Measurements from ENCODE around the gene TSSC4.
A peak's percentile ranks its signal among the peaks of the same experiment; 100 is the strongest.

TSSC4 gene

DNA sequence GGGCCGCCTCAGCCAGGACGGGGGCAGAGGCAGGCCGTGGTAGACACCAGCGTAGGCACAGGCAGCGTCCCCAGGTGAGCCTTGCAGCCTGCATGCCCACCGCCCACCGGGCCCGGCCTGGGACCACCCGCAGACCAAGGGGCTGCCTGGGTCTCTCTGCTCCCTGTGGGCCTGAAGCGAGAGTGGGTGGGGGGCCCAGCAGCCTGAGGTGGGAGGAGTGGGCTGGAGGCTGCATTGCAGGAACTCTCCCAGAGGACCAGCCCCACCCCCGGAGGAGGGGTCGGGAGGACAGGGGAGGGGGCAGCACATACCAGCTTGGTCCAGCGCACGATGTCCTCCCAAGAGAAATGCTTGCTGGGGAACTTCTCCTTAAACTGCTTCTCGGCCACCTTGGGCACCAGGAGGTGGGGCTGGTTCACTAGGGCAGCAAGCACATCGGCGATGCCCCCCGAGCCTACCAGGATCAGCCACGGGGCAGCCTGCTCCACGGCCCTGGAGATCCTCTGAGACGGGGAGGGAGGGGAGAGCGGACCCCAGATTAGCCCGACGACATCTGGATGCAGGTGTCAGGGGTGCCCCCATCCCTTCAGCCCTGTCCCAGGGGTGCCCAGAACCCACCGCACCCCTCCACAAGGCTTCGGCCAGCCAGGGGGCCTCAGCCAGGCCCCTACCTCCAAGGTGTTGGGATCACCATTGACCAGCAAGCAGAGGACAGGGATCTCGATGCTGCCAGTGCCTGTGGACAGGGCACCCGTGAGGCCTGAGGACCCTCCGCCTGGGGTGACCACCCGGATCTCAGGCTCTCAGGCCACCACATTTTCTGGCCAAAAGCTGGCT lies 17.5 kb downstream of the TSSC4 start:
- no peak for DNase-seq (ENCODE audit: low read depth in 2 of 2)

DNA sequence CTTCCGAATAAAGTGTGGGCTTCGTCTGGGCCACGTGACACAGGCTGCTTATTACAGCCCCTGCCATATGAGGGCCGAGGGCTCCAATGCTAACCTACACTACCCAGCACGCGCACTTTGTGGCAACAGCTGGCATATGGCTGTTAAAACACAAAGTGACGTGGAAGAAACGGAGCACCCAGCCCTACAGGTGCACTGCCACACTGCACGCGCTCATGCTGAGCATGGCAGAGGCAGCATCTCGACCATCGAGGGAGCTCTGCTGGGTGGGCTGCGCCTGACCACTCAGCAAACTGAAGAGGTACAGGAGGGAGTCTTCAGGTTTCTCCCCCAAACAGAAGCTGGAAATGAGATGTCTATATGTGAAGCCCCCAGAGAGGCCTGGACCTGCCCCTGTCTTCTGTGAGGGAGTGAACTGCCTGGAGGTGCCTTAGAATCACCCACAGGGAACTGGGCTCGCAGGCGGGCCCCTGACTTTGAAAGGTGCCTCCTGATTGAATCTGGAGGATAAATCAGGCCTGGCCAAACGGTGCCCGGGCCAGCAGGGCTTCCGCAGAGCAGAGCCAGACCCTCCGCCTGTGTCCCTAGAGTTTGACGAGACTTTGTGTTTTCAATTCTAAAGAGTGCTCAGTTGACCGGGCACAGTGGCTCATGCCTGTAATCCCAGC lies 18.3 kb downstream of the TSSC4 start:
- DNase-seq (ENCODE audit: low read depth in 2 of 2): no peak

DNA sequence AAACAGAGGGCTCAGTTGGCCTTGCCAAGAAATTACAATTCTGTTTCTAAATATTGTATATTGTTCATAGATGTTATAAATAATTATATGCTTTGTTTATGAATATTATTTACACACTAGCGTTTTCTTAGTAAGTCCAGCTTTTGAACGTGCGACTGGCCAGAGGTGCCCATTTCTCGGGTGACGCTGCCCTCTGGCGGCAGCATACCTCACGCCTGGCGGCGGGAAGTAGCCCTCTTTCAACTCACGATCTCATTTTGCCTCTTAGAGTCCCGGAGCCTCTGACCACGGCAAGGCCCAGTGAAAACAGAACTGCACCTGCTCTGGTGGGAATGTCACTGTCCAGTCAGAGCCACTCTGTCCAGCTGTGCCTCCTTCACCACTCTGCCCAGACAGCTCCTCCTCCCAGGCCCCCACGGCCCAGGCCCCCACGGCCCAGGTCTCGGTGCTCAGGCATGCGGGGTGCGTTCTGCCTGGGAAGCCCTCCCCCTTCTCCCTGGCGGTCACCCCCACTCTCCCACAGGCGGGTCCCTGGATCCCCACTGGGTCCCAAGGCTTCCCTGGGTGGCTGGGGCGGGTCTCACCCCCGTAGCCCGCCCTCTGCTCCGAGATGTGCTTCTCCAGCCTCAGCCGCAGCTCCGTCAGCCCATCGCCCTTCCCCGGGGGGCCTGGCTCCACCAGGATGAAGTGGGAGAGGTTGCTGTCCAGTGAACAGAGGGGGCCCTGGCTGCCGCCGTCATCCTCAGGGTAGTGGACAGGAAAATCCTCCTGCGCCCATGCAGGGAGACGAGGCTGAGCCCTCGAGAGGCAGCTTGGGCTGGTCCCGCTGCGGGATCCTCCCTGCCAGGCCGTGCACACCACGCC lies 19.3 kb downstream of the TSSC4 start:
- DNase-seq (ENCODE audit: low read depth in 2 of 2): peak; percentile 47 to 49

DNA sequence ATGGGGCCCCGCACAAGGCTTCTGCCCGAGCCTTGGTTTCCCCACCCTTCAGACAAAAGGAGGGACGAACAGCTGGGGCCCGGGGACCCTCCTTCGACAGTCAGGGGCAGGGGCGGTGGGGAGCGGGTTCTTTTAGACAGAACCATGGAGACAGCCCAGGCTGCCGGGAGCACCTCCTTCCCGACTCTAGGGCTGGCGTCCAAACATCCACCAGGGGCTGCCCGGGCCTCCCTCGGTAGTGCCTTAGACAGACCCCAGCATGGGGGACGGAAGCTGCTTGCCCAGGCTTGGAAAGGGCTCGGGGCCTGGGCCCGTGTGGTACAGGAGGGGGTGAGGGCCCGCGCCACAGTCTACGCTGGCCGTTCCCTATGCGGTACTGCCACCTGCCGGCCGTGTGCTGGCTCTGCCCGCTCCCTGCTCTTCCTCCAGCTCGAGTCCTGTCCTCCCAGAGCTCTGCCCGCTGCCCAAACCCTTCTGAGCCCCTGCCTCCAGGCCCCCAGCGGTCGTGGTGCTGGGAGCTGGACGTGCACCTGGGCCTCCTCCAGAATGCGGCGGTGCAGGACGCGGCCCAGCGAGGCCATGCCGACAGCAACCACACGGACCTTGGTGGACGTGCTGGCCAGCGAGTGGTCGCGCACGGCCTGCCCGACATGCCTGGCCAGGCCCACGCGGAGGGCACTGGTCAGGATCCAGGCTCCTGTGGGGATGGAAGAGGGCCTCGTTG lies 20.1 kb downstream of the TSSC4 start:
- peak; percentile 57 to 70 for DNase-seq (ENCODE audit: low read depth in 2 of 2)

DNA sequence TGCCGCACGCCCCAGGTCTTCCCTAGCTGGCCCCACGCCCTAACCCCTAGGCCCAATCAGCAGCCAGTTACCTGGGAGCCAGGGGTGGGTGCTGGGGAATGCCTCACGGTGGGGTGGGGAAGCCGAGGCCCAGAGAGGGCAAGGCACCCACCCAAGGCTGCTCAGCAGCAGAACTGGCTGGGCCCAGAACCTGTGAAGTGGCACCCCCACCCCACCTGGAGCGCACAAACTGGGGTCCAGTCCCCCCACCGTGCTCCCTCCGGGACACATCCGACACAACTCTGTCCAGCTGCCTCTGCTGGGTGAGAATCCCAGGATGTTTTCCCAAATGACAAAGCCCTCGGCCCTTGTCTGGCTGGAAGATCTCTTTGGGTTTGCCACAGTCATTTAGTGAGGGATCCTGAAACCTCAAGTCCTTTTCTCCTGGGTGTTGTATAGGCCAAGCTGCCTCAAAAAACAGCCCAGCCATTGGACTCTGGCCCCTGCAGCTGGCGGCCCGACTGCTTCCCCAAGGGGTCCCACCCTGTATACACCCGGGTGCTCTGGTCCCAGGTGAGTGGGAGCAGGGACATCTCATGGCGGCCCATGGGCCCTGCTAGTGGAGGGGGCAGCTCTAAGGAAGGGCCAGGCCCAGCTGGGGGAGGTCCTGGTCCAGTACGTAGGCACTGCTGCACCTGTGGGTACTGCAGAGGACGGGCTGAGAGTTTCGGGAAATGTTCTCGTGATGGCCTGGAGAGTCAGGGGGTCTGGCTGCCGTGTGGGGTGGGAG lies 20.9 kb downstream of the TSSC4 start:
- no peak for DNase-seq (ENCODE audit: low read depth in 2 of 2)

DNA sequence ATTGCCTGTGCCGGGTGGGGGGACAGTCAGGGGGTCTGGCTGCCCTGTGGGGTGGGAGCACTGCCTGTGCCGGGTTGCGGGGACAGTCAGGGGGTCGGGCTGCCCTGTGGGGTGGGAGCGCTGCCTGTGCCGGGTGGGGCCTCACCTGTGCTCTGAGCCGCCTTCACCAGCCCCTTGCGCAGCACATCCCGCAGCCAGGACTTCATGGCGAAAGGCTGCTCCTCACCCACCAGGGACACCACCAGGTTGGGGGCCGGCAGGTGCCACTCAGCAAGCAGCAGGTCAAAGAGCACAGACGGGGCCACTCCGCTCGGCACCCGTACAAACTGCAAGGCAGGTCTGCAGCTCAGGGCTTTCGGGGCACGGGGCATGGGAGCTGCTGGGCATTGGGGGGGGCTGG lies 21.4 kb downstream of the TSSC4 start:
- DNase-seq (ENCODE audit: low read depth in 2 of 2): no peak

DNA sequence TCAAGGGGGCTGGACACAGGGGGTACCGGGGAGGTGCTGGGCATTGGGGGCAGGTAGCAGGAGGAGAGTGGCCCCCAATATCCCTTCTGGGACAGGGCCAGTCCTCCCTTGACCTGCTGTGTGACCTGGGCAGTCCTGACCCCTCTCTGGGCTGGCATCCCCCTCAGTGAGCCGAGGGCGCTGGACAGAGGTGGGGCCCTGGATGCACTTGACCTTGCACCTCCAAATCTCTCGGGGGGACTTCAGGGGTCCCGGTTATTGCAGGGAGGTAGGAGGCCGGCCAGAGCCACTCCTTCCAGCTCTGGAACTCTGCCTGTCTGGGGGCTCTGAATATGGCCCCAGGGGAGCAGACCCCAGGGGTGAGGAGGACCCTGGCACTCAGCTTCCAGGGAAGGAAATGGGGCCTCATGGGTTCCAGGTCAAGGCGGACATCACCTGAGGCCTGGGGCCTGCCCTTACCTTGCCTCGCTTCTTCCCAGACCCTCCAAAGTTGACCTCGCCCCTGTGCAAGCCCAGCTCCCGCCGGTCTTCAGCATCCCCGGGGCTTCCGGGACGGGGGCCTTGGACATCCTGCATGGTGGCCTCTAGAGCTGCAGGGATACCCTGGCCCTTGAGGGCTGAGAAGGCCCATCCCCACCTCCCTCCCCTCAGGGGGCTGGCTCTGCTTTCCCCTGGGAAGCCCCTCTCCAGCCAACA lies 22.1 kb downstream of the TSSC4 start:
- DNase-seq (ENCODE audit: low read depth in 2 of 2): no peak

DNA sequence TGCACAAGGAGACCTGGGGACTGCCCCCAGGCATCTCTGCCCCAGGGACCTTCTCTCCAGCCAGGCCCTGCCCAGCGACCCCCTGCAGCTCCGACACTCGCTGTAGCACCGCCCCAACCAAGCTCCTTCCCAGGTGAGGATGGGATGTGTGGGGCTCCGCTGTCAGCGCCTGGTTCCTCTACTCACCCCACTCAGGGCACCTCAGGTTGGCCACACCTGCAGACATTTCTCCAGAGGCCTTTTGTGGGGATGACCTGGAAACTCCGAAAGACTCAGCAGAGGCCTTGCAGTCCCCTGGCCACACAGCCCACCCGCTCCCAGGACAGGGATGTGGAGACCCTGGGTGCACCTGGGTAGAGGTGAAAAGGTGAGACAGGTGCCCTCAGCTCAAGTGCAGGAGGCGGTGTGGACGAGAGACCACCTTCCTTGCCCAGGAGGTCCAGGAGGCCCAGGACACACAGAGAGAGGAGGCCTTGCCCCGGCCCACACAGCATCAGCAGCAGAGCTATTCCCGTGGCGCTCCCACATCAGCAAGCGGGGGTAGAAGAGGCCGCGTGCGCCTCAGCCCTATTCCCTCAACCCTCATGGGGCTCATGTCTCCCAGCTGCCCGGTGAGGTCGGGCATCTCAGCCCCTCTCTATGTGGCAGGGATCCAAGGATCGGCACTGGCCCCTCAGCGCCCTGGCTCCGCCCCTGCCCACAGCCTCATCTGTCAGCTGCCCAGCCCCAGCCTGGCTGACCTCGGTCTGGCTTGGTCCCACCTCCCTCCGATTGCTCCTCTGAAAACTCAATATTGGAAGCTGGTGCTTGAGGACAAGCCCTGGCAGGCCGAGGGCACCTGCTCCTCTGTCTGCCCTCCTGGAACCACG lies 22.8 kb downstream of the TSSC4 start:
- no peak for DNase-seq (ENCODE audit: low read depth in 2 of 2)

DNA sequence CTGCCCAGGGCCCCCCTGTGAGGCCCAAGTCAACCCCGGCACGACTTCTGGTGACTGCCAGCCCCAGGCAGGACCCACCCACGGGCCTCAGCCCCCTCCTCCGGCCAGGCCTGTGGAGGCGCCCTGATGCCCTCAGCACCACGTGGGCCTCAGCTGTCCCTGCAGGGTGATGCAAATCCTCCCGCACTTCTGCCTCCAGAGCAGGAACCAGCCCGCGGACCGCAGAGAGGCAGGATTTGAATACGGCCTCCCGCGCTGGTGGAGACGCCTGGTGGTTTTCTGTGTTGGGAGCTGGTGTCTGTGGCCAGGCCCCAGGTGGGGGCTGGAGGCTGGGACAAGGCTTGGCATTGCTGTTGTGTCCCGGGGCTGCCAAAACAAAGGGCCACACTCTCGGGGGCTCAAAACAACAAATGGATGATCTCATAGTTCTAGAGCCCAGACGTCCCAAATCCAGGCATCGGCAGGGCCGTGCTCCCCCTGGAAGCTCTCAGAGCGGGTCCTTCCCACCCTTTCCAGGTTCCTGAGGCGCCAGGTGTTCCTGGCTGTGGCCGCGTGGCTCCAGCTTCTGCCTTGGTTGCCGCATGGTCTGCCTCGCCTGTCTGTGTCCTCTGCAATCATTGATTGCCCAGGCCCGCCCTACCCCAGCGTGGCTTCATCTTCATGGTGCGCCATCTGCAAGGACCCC lies 24.4 kb downstream of the TSSC4 start:
- DNase-seq (ENCODE audit: low read depth in 2 of 2): no peak

DNA sequence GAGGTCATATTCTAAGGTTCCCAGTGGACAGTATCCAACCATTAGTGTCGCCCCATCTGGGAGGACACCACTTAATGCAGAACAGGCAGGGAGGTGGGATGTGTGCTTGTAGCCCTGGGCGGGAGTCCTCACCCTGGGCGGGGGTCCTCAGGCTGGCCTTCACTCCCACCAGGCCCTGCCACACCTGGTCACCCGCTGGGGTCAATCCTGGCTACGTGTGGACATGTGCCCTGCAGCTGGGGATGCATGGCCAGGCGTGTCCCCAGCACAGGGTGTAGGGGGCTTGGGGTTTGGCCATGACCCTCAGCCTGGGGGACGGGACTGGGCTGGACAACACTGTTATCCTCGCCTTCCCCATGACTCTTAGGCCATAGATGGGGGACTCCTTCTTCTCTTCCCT lies 25.0 kb downstream of the TSSC4 start:
- DNase-seq (ENCODE audit: low read depth in 2 of 2): no peak

DNA sequence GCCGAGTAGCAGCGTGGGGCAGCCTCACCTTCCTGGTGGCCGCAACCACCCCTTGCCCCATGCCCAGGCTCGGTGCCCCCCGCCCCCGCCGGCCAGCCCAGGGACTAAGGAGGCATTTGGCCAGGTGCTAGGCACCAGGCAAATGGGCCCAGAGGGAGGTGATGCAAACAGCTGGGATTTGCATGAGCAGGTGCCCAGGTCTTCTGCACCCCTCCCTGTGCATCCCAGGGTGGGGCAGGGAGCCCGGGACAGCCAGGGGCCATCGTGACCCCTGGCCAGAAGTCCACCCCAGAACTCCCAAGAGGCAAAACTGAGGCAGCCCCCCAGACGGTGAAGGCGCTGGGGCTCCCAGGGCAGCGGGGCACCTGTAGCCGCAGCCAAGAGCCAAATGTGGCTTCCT lies 25.7 kb downstream of the TSSC4 start:
- DNase-seq (ENCODE audit: low read depth in 2 of 2): no peak

DNA sequence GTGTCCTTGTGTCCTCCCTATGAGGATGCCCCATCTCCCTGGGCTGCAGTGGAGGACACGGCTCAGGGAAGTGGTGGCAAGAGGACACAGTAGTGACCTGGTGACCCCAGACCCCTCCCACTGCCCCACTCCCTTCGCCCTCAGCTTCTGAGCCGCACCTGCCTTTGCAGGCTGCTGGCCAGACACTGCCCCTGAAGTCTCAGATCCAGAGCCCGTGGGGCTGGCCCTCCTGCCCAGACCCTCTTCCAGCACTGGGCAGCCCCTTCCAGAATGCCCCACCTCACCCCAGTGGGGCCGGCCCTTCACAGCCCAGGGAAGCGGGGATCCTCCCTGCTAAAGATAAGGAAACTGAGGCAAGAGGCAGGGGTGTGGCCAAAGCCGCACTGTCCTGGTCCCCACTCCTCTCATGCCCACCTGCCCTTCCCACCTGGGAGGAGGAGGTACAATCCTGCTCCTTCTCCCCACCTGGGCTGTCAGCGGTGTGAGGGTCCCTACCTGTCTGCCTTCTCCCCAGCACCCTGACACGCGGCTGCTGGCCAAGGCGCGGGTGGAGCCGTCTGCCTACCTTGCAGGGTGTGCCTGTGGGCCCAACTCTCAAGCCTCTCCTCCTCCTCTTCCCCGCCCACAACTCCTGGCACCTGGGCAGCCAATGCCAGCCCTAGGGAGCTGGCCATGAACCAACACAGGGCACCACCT lies 26.4 kb downstream of the TSSC4 start:
- DNase-seq (ENCODE audit: low read depth in 2 of 2): no peak

DNA sequence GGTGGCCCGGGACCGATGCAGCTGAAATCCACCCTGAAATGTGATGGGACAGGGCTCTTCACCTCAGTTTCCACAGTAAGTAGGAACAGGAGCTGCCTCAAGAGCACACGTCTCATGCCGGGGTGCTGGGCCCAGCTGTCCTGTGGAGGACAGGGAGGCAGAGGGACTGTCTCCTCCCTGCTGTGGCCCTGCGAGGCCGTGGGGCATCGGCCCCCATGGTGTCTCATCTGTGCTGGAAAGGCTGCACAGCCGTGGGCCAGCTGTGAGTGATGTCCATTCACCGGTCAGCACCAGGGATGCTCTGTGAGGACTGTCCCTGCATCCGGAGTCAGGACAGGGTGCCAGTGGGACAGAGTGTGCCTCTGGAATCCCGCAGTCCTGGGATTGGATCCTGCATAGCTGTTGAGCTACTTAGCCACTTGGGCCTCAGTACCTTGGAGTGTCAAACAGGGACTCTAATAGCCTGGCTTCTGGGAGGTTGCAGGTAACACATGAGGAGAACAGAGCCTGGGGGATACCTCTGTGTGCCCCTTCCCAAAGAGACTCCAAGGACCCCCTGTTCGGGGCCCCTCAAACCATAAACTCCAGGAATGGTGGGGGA lies 27.3 kb downstream of the TSSC4 start:
- no peak for DNase-seq (ENCODE audit: low read depth in 2 of 2)

DNA sequence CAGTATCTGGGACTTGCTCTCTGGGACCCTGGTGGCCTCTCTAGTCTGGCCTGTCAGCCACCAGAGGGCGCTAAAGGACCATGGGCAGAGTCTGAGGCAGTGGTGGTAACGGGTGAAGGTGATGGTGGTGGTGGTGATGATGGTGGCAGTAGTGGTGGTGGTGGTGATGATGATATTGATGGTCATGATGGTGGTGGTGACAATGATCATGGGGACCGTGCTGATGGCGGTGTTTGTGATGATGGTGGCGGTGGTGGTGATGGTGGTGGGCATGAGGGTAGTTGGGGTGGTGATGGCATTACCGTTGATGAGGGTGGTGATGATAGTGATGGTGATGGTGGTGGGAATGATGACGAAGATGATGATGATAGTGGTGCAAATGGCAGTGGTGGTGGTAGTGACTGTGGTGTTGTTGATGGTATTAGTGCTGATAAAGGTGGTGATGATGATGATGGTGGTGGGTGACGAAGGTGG lies 27.8 kb downstream of the TSSC4 start:
- DNase-seq (ENCODE audit: low read depth in 2 of 2): peak; percentile 81 to 90

DNA sequence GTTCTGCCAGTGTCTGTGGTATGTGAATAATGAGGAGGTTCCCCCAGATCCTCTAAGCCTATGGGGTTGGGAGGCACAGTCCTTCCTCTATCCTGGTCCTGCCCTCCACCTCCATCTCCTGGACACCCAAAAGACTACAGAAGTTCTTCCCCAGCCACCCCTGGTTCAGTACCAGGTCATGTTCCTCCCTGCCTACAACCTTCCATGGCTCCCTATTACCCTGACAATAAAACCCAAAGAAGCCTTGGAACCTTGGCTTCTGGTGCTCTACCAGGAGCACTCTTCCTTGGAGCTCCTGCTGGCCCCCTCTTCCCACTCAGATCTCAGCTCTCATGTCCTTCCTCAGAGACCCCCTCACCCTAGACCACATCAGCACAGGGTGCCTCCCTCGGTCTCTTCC lies 30.8 kb downstream of the TSSC4 start:
- DNase-seq (ENCODE audit: low read depth in 2 of 2): no peak

DNA sequence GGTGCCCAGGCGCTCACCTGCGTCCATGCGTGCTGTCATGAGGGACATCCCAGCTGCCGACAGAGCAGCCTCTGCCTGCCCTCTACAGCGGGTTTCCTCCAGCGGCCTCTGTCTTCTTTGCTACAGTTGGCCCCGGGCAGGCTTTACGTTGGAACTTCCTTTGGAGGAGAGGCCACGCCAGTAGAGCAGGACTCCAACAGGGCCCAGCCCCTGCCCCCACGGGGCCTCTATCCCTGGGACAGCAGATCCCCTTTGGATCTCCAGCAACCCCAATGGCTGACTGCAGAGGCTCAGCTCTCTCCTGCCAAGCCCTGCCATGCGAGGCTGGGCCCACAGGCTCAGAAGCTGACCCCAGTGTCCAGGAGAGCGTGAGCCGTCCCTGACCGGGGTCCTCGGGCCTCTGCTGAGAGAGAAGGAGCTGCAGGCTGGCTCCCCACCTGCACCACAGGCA lies 31.6 kb downstream of the TSSC4 start:
- DNase-seq (ENCODE audit: low read depth in 2 of 2): no peak

DNA sequence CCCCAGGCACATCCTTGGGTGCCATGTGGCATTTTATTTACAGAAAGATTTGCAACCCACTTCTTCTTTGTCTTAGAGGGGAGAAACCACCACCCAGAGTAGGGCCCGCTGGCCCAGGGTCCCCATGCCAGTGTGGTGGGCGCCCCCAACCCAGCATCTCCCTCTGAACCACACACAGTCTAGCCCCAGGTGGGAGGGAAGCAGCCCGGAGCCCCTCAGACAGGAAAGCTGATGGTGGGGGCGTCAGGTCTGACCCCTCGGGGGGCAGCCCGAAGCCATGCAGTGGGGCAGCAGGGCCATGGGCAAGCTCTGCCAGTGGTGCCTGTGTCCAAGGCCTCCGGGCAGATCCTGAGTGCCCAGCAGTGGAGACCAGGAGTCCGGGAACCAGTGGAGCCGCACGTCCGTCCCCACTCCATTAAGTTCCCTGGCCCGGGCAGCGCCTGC lies 32.1 kb downstream of the TSSC4 start:
- DNase-seq (ENCODE audit: low read depth in 2 of 2): no peak

All from stimulated activated CD4-positive, alpha-beta T cell treated with anti-CD3 and anti-CD28 coated beads, Interleukin-4, amount 100 ng/mL, for 48 hours (primary cell).